Osteocyte (in vitro differentiated cells): ENCODE results near the gene ANKS3. TPM values are rescaled to one million over a fixed set of nuclear protein-coding genes. Genes with fewer than 3 reads are reported as not detected.

Experiments
- DNase-seq: peaks from one replicate; pipeline ENCODE4 v3.0.0; 2021; ENCODE audit warnings: mixed read lengths; ENCODE audit not compliant: unreplicated experiment; ENCODE audit errors: extremely low spot score
- H3K27ac Mint-ChIP-seq: one replicate; pipeline ENCODE4 v1.8.0; 2021; ENCODE audit warnings: mild to moderate bottlenecking, mixed read lengths; ENCODE audit not compliant: unreplicated experiment
- H3K27me3 Mint-ChIP-seq: one replicate; pipeline ENCODE4 v1.8.0; 2021; ENCODE audit warnings: mixed read lengths; ENCODE audit not compliant: unreplicated experiment
- H3K36me3 Mint-ChIP-seq: one replicate; pipeline ENCODE4 v1.8.0; 2021; ENCODE audit warnings: mixed read lengths; ENCODE audit not compliant: unreplicated experiment
- H3K4me1 Mint-ChIP-seq: one replicate; pipeline ENCODE4 v1.8.0; 2021; ENCODE audit warnings: mixed read lengths; ENCODE audit not compliant: unreplicated experiment
- H3K4me3 Mint-ChIP-seq: one replicate; pipeline ENCODE4 v1.8.0; 2021; ENCODE audit warnings: mild to moderate bottlenecking, moderate library complexity, mixed read lengths; ENCODE audit not compliant: unreplicated experiment
- H3K9me3 Mint-ChIP-seq: one replicate; pipeline ENCODE4 v1.8.0; 2021; ENCODE audit warnings: mixed read lengths; ENCODE audit not compliant: unreplicated experiment
- CTCF ChIP-seq: fragments of 200-600 bp; sonication (generic); IDR thresholded peaks from 2 replicates; pipeline ENCODE4 v1.5.0; 2021; ENCODE audit warnings: antibody characterized with exemption, mild to moderate bottlenecking, moderate library complexity
- total RNA-seq: library from RNA; stranded (reverse); gene quantifications from 2 replicates; pipeline ENCODE4 v1.2.1, GENCODE V29; 2021

ANKS3 gene
- total RNA-seq, 1 donor from 2014 or later = 30.0 TPM

GRCh38 chr16:4680673-4681470, 53.2 kb downstream of the ANKS3 start:
- H3K9me3 Mint-ChIP-seq = no peaks in the 10 kb centered on the region
- peaks cover 15% of the 10 kb centered on the region for H3K36me3 Mint-ChIP-seq
- no peaks in the 10 kb centered on the region for H3K4me1 Mint-ChIP-seq
- no peaks in the 10 kb centered on the region for H3K27me3 Mint-ChIP-seq
- no peak for TF ChIP-seq CTCF
- no peak for DNase-seq
- H3K4me3 Mint-ChIP-seq = no peak overlapping the region
- no peak overlapping the region for H3K27ac Mint-ChIP-seq

- Mint-ChIP-seq H3K9me3 (no peaks in the 10 kb centered on the region), H3K4me3 (no peak overlapping the region), H3K27ac (no peak overlapping the region), H3K36me3 (peaks cover 13% of the 10 kb centered on the region), H3K4me1 (no peaks in the 10 kb centered on the region), H3K27me3 (no peaks in the 10 kb centered on the region)
- DNase-seq = no peak
- TF ChIP-seq CTCF = no peak
Measured at GRCh38 chr16:4679850-4680636, 54.0 kb downstream of the ANKS3 start.

GRCh38 chr16:4679156-4679849, 54.8 kb downstream of the ANKS3 start:
- H3K9me3 Mint-ChIP-seq = no peaks in the 10 kb centered on the region
- no peak overlapping the region for H3K27ac Mint-ChIP-seq
- H3K27me3 Mint-ChIP-seq = no peaks in the 10 kb centered on the region
- H3K4me3 Mint-ChIP-seq = no peak overlapping the region
- TF ChIP-seq CTCF = no peak
- H3K36me3 Mint-ChIP-seq = peaks cover 9% of the 10 kb centered on the region
- no peak for DNase-seq
- H3K4me1 Mint-ChIP-seq = no peaks in the 10 kb centered on the region

- Mint-ChIP-seq H3K27me3 (no peaks in the 10 kb centered on the region), H3K36me3 (peaks cover 9% of the 10 kb centered on the region), H3K4me1 (no peaks in the 10 kb centered on the region), H3K27ac (no peak overlapping the region), H3K9me3 (no peaks in the 10 kb centered on the region), H3K4me3 (no peak overlapping the region)
- no peak for DNase-seq
- no peak for TF ChIP-seq CTCF
Measured at GRCh38 chr16:4678596-4678995, 55.5 kb downstream of the ANKS3 start.
